Muscle of leg (tissue), 11 donors: ENCODE results near the gene RUNX1. TPM values are rescaled to one million over a fixed set of nuclear protein-coding genes. Genes with fewer than 3 reads are reported as not detected.

ENCODE experiments used
- DNase-seq: peaks from one replicate; pipeline ENCODE4 v3.0.0; 2013
- H3K27ac ChIP-seq: one replicate; pipeline ENCODE4 v1.5.1; 2013; ENCODE audit warnings: mild to moderate bottlenecking, low read length, control low read depth
- H3K27me3 ChIP-seq: one replicate; pipeline ENCODE4 v1.6.1; 2013; ENCODE audit warnings: low read length; ENCODE audit not compliant: control insufficient read depth, insufficient read depth
- H3K36me3 ChIP-seq: one replicate; pipeline ENCODE4 v1.6.1; 2013; ENCODE audit warnings: low read length; ENCODE audit not compliant: control insufficient read depth, insufficient read depth
- H3K4me1 ChIP-seq: one replicate; pipeline ENCODE4 v1.6.1; 2013; ENCODE audit warnings: low read length; ENCODE audit not compliant: control insufficient read depth, insufficient read depth
- H3K4me3 ChIP-seq: one replicate; pipeline ENCODE4 v1.5.1; 2013; ENCODE audit warnings: low read length, control low read depth
- H3K9me3 ChIP-seq: replicated peaks from 2 replicates; pipeline ENCODE4 v1.6.1; 2013; ENCODE audit warnings: low read depth, low read length; ENCODE audit not compliant: control insufficient read depth
- WGBS: methylation state at CpG from one replicate; pipeline ENCODE4 v1.1.5; 2013; ENCODE audit warnings: missing lambda C conversion rate; ENCODE audit not compliant: insufficient coverage; 5-methylcytosine and 5-hydroxymethylcytosine counted together
- polyA plus RNA-seq, 8 donors: library from polyadenylated mRNA; unstranded; fragments of 120-200 nt; gene quantifications; one replicate each; pipeline versions ENCODE4 v1.2.1 to v1.2.3, GENCODE V29; 2013; ENCODE audit warnings: inconsistent platforms in 1 of 8, low replicate concordance in 1 of 8; ENCODE audit not compliant: insufficient read length in 8 of 8, insufficient read depth in 1 of 8
- total RNA-seq: library from RNA; stranded (reverse); fragments of 120-200 nt; gene quantifications from one replicate; pipeline ENCODE4 v1.2.4, GENCODE V29; 2013

The RUNX1 gene
- total and polyA plus RNA-seq, 9 donors = 3.6 to 8.8 (median 5.0) TPM

DNA sequence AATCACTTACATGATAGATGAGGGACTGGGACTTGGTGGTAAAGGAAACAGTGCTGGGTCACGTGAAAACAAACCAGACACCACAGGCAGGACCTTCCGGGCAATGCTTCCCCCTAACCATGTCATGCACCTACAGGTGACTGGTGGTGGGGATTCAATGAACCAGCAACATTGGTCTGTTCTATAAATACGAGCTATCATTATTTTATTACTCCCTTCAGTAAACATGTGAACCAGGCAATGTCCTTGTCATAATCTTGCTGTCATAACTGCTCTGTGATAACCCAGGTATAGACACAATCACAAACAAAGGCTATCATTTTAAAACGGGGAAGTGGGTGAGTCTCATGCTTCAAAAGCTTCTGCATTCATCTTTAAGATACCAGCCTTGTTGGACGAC is 226.9 kb downstream of the RUNX1 start:
- Histone ChIP-seq H3K4me1 (peaks cover 28% of the 10 kb centered on the region), H3K36me3 (no peaks in the 10 kb centered on the region), H3K27me3 (no peaks in the 10 kb centered on the region), H3K27ac (no peak overlapping the region), H3K9me3 (no peaks in the 10 kb centered on the region), H3K4me3 (no peak overlapping the region)
- no peak for DNase-seq
- WGBS = no CpG with 5 or more reads among the region's 5 CpGs

DNA sequence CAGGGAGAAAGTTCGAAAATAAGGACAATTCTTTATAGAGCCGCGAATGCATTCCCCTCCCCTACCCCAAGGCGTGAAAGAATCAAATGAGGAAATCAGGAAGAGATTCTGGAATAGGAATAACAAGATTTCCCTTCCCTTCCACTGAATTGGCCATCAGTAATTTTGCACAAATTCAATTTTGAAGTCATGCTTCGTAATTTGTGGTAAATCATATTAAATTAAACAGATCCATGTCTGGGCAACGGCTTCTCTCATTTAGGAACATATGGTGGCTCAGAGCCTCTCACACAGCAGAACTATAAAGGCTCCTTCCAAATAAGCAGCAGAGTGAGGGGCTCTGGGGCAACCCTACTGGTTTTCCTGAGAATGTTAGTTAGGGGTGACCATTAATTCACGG is 227.4 kb downstream of the RUNX1 start:
- no peak for DNase-seq
- H3K36me3 ChIP-seq = no peaks in the 10 kb centered on the region
- 83% methylated on average over 1 of the region's 7 CpGs for WGBS
- H3K4me1 ChIP-seq = peaks cover 28% of the 10 kb centered on the region
- no peak overlapping the region for H3K27ac ChIP-seq
- H3K9me3 ChIP-seq = no peaks in the 10 kb centered on the region
- no peak overlapping the region for H3K4me3 ChIP-seq
- no peaks in the 10 kb centered on the region for H3K27me3 ChIP-seq

DNA sequence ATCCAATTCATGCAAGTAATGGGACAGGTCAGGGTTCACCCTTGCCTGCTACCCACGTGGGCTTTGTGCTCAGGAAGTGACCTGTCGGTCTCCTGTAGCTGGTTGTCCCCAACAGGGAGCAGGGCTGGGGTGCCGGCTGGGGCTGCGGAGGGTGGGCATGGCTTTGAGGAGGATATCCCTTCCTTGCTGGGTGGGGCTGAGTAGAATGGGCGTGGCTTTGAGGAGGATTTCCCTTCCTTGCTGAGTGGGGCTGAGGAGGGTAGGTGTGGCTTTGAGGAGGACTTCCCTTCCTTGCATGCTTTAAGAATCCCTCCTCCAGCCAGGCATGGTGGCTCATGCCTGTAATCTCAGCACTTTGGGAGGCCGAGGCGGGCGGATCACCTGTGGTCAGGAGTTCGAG is 229.1 kb downstream of the RUNX1 start:
- 55% methylated on average over 2 of the region's 9 CpGs for WGBS
- H3K36me3 ChIP-seq = no peaks in the 10 kb centered on the region

DNA sequence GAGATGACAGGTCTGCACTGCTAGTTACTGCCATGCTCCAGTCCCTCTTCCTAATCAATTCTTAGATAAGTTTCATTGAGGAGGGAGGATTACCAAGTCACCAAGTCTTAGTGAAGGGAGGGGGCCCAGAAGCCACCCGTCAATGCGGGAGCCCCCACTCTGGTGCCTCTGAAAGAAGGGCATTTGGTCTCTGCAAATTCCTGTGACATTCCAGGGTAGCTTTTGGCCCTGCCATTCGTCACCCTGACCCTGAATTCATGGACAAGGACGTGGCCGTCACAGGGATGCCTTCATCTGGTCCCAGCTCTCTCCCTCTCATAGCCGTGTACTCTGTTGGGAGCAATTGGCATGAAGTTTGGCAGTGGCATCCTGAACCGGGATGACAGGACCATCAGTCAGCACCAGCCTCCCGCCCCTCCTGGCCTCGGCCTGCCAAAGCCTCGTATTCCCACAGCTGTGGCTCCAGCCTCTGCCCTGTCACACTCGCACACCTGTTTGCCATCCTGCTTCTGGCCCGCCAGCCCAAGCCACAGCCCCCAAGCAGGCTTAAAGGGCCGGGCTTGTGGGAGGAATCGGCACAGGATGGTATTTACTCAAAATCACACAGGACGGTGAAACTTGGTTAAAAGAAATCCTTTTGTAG is 229.6 kb downstream of the RUNX1 start:
- 48% methylated on average over 11 of the region's 15 CpGs for WGBS
- H3K27ac ChIP-seq = no peak overlapping the region
- peak; percentile 63 for DNase-seq
- peaks cover 28% of the 10 kb centered on the region for H3K4me1 ChIP-seq
- no peaks in the 10 kb centered on the region for H3K27me3 ChIP-seq
- no peak overlapping the region for H3K4me3 ChIP-seq
- no peaks in the 10 kb centered on the region for H3K9me3 ChIP-seq
- H3K36me3 ChIP-seq = no peaks in the 10 kb centered on the region

More for the DNA sequence above, 229.1 kb downstream of the RUNX1 start:
- no peaks in the 10 kb centered on the region for H3K27me3 ChIP-seq
- H3K27ac ChIP-seq = no peak overlapping the region
- no peaks in the 10 kb centered on the region for H3K9me3 ChIP-seq
- no peak overlapping the region for H3K4me3 ChIP-seq
- DNase-seq = no peak
- H3K4me1 ChIP-seq = peaks cover 28% of the 10 kb centered on the region

DNA sequence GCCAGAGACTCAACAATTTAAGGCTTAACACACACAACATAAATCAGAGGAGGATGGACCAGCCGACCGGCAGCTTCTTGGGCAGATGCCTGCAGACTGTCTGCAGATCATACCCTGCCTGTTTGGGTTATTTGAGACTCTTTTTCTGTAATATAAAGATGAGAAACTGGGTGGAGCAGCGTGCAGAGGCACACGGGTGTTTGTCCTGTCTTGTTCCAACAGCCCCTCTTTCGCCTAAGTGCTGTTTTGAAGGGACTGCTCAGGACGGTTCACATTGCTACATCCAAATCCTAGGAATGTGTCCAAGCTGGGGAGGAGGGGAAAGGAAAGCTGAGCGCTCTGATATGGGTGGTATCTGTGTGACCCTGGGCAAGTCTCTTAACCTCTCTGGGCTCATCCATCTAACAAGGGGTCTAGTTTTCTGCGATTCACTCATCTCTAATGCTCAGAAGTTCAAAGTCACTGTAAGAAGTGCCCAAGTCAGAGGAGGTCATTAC is 230.4 kb downstream of the RUNX1 start:
- H3K36me3 ChIP-seq = no peaks in the 10 kb centered on the region
- H3K9me3 ChIP-seq = no peaks in the 10 kb centered on the region
- peaks cover 28% of the 10 kb centered on the region for H3K4me1 ChIP-seq
- no peak overlapping the region for H3K27ac ChIP-seq
- no peaks in the 10 kb centered on the region for H3K27me3 ChIP-seq
- no peak for DNase-seq
- WGBS = no CpG with 5 or more reads among the region's 8 CpGs
- H3K4me3 ChIP-seq = no peak overlapping the region

DNA sequence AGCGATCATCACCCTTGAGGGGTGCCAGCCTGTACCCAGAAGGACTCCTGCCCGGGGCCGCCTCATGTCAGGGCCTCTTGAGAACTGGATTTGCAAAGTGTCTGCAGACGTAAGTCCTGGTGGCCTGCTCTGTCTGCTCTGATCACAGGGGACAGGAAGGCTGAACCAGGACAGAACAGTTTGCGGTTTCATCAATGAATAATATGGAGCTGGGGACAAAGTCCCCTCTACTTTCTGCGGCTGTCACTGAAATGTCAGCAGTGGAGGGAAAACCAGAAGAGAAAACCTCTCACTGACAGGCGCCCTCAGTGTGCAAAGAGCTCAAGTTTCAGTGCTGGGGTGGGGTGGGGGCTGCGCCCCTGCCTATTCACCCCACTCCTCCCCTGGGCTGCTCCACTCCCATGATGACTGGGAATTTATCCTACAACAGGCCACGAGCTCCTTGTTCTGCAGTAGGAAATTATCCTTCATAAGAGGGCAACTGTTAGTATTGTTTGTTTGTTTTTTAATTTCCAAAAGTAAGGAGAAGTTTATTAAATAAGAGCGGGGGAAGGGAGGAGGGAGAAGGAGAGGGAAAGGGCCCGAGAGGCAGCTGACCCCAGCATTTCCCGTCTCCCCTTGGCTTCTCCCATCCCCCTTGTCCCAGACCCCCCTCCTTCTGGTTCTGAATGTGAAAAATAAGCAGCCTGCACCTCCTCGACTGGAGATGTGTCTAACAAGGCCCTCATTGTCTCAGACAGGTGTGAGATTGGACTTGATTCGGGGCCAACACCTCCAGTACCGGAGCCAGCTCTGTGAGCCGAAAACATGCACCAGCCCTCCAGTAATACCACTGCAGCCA is 231.1 kb downstream of the RUNX1 start:
- peak; percentile 40 for DNase-seq
- no peaks in the 10 kb centered on the region for H3K36me3 ChIP-seq
- H3K27ac ChIP-seq = no peak overlapping the region
- H3K27me3 ChIP-seq = no peaks in the 10 kb centered on the region
- 57% methylated on average over 6 of the region's 16 CpGs for WGBS
- H3K9me3 ChIP-seq = no peaks in the 10 kb centered on the region
- H3K4me3 ChIP-seq = no peak overlapping the region
- peaks cover 28% of the 10 kb centered on the region for H3K4me1 ChIP-seq

DNA sequence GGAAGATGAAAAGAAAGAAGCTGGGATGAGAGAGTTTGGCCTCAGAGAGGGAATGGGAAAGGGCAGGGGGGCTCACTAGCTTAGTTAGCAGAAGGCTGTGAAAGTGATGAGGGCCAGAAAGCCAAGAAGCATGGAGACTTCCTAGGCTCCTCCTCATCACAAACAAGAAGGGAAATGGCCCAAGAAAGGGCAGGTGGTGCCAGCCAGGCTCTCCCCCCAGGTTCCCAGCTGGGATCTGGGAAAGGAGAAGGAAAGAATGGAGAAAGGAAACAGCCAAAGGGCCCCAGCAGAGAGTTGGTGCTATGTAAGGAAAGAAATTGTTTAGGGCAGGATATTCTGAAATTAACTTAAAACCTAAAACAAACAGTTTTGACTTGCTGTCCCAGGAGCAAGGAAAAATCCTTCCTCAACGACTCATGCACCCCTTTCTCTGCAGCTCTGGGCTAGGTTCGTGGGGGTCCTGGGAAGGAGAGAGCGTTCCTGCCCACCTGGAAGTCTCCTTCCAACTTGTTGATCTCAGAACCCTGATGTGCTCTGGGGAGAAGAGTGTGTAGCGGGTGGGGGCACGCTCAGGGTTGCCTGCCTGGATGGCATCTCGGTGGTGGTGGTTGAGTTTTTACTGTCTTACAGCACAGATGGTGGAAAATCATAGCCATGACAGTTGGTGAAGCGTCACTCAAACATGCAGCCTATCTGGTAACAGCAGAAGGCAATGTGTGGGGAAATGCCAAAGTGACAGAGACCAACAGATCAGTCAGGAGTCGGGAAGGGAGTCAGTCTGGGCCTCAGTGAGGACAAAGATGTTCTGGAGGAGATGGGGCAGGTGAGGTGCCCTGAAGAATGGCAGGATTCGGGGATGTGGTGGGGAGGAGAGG is 233.0 kb downstream of the RUNX1 start:
- Histone ChIP-seq H3K36me3 (no peaks in the 10 kb centered on the region), H3K27ac (no peak overlapping the region), H3K4me1 (peaks cover 28% of the 10 kb centered on the region), H3K9me3 (no peaks in the 10 kb centered on the region), H3K4me3 (no peak overlapping the region), H3K27me3 (no peaks in the 10 kb centered on the region)
- 90% methylated on average over 7 of the region's 9 CpGs for WGBS
- no peak for DNase-seq

DNA sequence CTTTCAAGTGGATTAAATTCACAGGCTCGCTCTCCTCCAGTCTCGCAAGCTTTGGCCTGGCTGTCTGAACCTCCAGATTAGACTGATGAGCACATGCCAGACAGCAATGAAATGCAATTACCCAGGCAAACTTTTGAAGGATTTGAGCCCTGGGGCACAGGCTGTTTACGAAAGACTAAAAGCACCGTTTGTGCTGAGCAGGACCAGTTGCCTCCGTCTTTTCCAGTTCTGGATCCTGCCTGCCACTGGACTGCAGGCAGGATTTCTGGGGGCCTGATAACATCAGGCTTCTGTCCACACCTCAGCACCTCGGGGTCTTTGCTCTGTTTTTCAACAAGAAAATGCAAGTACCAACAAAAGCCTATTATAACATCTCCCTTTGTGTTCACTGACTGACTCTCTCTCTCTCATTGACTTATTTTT is 234.6 kb downstream of the RUNX1 start:
- H3K4me1 ChIP-seq = peaks cover 21% of the 10 kb centered on the region
- no peaks in the 10 kb centered on the region for H3K36me3 ChIP-seq
- H3K9me3 ChIP-seq = no peaks in the 10 kb centered on the region
- no peak overlapping the region for H3K27ac ChIP-seq
- no peak overlapping the region for H3K4me3 ChIP-seq
- WGBS = 56% methylated on average over 6 of the region's 6 CpGs
- no peak for DNase-seq
- H3K27me3 ChIP-seq = no peaks in the 10 kb centered on the region

DNA sequence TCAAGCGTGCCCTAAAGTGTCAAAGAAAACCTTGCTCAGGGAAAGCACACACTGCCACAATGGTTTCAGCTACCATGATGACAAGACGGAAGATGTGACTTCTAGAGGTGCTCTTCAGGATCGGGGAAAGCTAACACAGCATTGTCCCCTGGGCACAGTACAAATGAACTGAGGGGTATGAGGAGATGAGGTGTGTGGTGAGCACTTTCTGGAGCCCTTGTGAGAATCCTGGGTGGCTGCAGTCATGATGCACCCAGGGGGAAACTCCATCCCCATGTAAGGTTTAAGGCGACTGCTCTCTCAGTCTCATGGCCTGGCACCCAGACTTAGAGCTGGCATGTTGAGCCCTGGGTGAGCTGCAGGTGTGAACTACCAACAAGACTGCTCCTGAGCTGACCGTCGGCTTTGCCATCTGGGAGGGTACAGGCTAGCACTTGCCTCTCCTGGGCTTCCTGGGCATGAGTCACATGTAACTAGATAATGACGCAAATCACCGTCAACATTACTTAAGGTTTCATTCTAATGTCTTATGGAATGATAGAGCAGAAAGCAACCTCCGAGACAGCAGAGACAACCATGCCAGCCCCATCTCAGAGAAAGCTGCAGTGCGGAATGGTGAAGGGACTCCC is 235.7 kb downstream of the RUNX1 start:
- H3K4me3 ChIP-seq = no peak overlapping the region
- H3K9me3 ChIP-seq = no peaks in the 10 kb centered on the region
- H3K27ac ChIP-seq = no peak overlapping the region
- H3K27me3 ChIP-seq = no peaks in the 10 kb centered on the region
- DNase-seq = no peak
- H3K4me1 ChIP-seq = peaks cover 9% of the 10 kb centered on the region
- H3K36me3 ChIP-seq = no peaks in the 10 kb centered on the region
- WGBS = 93% methylated on average over 6 of the region's 10 CpGs
